ENCODE results near the gene VGLL1. TPM values are rescaled to one million over a fixed set of nuclear protein-coding genes. Genes with fewer than 3 reads are reported as not detected.

VGLL1 gene
- total RNA-seq: 12.6 and 29.7 TPM in 2 replicates

DNA sequence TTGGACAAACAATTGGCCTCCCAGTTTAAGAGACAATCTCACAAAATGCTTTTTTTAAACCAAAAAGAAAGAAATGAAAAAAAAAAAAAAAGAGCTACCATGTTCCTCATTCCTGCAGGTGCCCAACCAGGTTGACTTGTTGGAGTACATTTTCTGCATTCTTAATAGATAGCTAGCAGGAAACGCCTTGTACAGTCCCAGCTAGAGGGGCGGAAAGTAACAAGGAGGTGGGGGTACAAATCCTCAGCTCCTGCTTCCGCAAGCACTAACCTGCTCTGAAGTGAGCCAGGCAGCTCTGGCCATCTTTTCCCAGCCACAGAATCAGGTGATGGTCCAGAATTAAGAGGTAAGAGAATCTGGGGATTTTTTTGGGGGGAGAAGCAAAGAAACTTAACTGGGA is at the start of gene VGLL1:
TSS of gene VGLL1 (plus strand) at position 265 of the 400 bp plus-strand sequence. CDS start 3,806 bp downstream, outside the sequence.

GRCh38 chrX:136487647-136488046 is 44.4 kb upstream of the VGLL1 start, which contains the start of gene BRS3:
Gene BRS3 (plus strand): TSS chrX:136487947. CDS start chrX:136488115, 168 bp downstream.

DNA sequence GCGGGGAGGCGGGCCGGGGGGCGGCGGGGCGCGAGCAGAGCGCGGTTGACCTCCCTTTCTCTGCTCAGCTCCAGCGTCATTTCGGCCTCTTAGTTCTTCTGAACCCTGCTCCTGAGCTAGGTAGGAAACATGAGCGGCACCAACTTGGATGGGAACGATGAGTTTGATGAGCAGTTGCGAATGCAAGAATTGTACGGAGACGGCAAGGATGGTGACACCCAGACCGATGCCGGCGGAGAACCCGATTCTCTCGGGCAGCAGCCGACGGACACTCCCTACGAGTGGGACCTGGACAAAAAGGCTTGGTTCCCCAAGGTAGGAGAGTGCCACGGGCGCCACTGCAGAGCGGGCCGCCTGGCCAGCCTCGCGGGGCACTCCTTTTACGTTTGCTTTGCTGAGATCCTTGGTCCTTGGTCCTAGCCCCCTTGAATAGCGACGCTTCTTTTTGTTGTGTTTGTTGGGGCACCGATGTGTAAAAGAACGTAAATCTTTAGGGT is 34.4 kb upstream of the VGLL1 start, which contains the start of gene HTATSF1:
TSS of gene HTATSF1 (plus strand) at position 37 of the 497 bp plus-strand sequence. CDS start at position 130, 93 bp downstream.

Small RNA genes lying within 50 kb of the gene (small RNA-seq; reads per million reads assigned to genes)
- gene MIR934: 4.1 reads per million, percentile 89 among the genes with 10 or more reads in this experiment
- not detected for gene RF00019
- gene RNU6-320P: not detected

Other genes with a start within 250 kb of the VGLL1 start
- gene ADGRG4, start 231.3 kb upstream of the VGLL1 start, total RNA-seq: under 0.01 TPM in 1 of 2 replicates, not detected in the other
- not detected in 2 replicates for gene BRS3, start 44.3 kb upstream of the VGLL1 start, total RNA-seq
- 45.0 and 49.5 TPM in 2 replicates for gene HTATSF1, start 34.6 kb upstream of the VGLL1 start, total RNA-seq
- not detected in 2 replicates for gene CD40LG, start 115.9 kb downstream of the VGLL1 start, total RNA-seq
- under 0.01 TPM in 2 replicates for gene ARHGEF6, start 248.7 kb downstream of the VGLL1 start, total RNA-seq